Testis (tissue), 2 donors: ENCODE measurements around the gene WNK2.

Source experiments
- CTCF ChIP-seq, 3 experiments: fragments of 450-650 bp in 2 of 3; fragments of 200-600 bp in 1 of 3; sonication (generic) in 1 of 3; IDR thresholded peaks; one replicate each; pipeline ENCODE4 v1.5.1; 2016 to 2019; ENCODE audit warnings: antibody characterized with exemption in 3 of 3, mild to moderate bottlenecking in 2 of 3, moderate library complexity in 1 of 3
- POLR2A ChIP-seq: fragments of 450-650 bp; IDR thresholded peaks from one replicate; pipeline ENCODE4 v1.6.1; 2017; ENCODE audit warnings: antibody characterized with exemption, mild to moderate bottlenecking, moderate library complexity

GRCh38 chr9:93147632-93148031 is 36.3 kb upstream of the WNK2 start:
- TF ChIP-seq CTCF (IDR thresholded peaks at IDR 0.05) (no peak), POLR2A (no peak)
